ENCODE measurements around the gene ANKRD11.

The ANKRD11 gene

DNA sequence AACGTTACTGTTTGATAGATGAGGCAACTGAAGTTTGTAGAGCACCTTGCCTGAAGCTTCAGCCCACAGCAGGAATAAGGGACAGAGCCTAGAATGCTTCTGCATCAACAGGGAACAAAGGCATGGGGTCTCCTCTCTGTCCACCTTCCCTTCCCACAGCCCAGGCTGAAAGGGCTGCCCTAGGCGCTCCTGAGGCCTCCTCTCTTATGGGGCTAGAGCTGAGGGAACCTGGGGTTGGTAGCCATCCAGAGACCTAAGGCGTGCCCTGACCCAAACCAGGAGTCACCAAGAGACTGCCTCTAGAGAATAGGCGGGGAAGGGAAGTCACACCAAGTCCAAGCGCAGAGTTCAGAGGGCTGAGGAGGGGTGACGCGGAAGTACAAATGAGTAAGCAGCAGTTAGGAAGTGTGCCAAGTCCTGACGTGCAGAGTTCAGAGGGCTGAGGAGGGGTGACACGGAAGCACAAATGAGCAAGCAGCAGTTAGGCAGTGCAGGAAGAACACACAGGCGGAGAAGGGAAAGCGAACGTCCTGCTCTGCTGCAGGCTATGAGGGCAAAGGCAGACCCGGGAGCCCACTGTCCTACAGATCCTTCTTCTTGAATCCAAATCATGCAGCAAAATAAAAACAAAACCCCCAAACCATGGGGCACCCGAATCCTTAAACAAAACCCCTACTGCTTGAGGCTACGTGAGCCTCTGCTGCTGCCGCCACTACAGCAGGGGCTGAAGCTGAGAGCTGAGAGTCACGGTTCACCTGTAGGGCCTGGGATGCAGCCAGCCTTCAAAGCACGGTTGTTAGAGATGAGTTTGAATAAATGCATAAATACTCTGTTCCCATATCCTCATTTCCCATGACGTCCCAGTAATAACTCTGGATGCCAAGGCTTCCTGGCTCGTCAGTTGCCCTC, 15.1 kb upstream of the ANKRD11 start:
- no peak overlapping the region for H3K4me3 ChIP-seq (ENCODE audit: low read depth in 1 of 2, low read length in 2 of 2)
- H3K4me1 ChIP-seq (ENCODE audit: control insufficient read depth in 1 of 2, insufficient read depth in 2 of 2, low read length in 2 of 2), result peaks cover 13 to 31% of the 10 kb centered on the region in 2 donors
- no peaks in the 10 kb centered on the region for H3K9me3 ChIP-seq (ENCODE audit: control insufficient read depth in 1 of 2, low read length in 2 of 2)

DNA sequence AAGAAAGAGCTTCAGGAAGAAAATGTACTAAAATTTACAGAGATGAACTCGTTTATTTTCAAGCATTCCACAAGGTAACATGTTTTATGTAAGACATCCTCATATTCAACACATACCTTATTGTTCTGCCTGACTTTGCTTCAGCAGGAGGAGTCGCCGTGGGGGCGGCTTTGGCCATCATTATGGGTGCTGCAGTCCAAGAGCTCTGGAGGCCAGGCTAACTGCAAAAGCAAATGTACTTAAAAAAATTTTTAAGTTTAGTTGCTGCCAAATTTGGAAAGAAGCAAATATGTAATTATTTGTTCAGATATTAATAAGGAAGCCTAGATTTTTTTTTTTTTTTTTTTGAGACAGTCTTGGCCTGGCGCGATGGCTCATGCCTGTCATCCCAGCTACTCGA, 13.7 kb upstream of the ANKRD11 start:
- peaks cover 13 to 23% of the 10 kb centered on the region in 2 donors for H3K4me1 ChIP-seq (ENCODE audit: control insufficient read depth in 1 of 2, insufficient read depth in 2 of 2, low read length in 2 of 2)

More for the DNA sequence above, 15.1 kb upstream of the ANKRD11 start:
- H3K27me3 ChIP-seq (ENCODE audit: low read depth, low read length), result no peaks in the 10 kb centered on the region
- peak overlapping the region; percentile 88 for H3K27ac ChIP-seq (ENCODE audit: low read length)
- H3K36me3 ChIP-seq (ENCODE audit: control insufficient read depth in 1 of 2, insufficient read depth in 2 of 2, low read length in 2 of 2), result peaks cover 2 to 9% of the 10 kb centered on the region in 2 donors

DNA sequence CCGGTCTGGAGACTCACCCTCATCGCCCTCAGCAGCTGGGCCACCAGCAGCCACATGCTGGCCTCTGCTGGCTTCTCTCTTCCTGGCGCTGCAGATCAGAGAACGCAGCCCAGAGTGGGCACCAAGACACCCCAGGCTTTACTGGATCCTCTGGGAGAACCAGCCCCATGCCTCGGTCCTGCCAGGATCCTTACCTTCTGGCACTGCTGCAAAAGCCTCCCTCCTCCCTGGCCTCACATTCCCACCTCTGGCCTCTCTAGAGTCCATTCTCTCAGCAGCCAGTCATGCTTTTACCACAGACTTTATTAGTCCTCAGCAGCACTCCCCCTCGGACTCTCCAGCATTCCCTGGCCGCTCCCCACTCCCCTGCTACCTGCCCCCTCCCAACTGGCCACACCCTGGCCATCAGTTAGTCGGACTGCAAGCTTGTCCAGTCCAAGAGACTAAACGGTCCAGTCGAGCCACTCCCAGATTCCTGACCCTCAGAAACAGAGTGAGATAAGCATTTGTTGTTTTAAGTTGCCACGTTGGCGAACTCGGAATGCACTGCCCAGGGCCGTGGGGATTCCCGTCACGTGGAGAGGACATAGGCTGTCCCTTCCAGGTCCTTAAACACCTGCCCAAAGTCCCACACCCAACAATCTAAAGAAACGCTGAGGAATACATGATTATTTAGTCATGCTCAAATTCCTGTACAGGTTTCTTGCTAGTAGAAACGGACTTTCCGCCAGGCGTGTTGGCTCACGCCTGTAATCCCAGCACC, 11.9 kb upstream of the ANKRD11 start:
- no peaks in the 10 kb centered on the region for H3K9me3 ChIP-seq (ENCODE audit: control insufficient read depth in 1 of 2, low read length in 2 of 2)
- peaks cover 13 to 17% of the 10 kb centered on the region in 2 donors for H3K4me1 ChIP-seq (ENCODE audit: control insufficient read depth in 1 of 2, insufficient read depth in 2 of 2, low read length in 2 of 2)

More for the DNA sequence above, 13.7 kb upstream of the ANKRD11 start:
- no peak overlapping the region for H3K4me3 ChIP-seq (ENCODE audit: low read depth in 1 of 2, low read length in 2 of 2)
- peaks cover 0 to 7% of the 10 kb centered on the region in 2 donors for H3K36me3 ChIP-seq (ENCODE audit: control insufficient read depth in 1 of 2, insufficient read depth in 2 of 2, low read length in 2 of 2)
- H3K27ac ChIP-seq (ENCODE audit: low read length), result no peak overlapping the region
- no peaks in the 10 kb centered on the region for H3K27me3 ChIP-seq (ENCODE audit: low read depth, low read length)
- H3K9me3 ChIP-seq (ENCODE audit: control insufficient read depth in 1 of 2, low read length in 2 of 2), result no peaks in the 10 kb centered on the region

DNA sequence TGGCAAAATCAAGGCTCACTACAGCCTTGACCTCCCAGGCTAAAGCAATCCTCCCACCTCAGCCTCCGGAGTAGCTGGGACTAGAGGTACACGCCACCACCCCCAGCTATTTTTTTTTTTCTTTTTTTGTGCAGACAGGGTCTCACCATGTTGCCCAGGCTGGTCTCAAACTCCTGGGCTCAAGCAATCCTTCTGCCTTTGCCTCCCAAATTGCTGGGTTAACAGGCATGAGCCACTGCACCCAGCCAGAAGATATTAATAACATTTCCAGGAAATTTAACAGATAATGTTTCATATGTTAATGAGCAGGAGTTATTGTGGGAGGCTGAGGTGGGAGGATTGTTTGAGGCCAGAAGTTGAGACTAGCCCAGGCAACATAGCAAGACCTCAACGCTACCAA, 9.4 kb upstream of the ANKRD11 start:
- H3K36me3 ChIP-seq (ENCODE audit: control insufficient read depth in 1 of 2, insufficient read depth in 2 of 2, low read length in 2 of 2), result peaks cover 0 to 6% of the 10 kb centered on the region in 2 donors
- H3K27me3 ChIP-seq (ENCODE audit: low read depth, low read length), result no peaks in the 10 kb centered on the region
- H3K4me3 ChIP-seq (ENCODE audit: low read depth in 1 of 2, low read length in 2 of 2), result no peak overlapping the region
- no peaks in the 10 kb centered on the region for H3K4me1 ChIP-seq (ENCODE audit: control insufficient read depth in 1 of 2, insufficient read depth in 2 of 2, low read length in 2 of 2)
- H3K27ac ChIP-seq (ENCODE audit: low read length), result no peak overlapping the region
- H3K9me3 ChIP-seq (ENCODE audit: control insufficient read depth in 1 of 2, low read length in 2 of 2), result no peaks in the 10 kb centered on the region

More for the DNA sequence above, 11.9 kb upstream of the ANKRD11 start:
- H3K36me3 ChIP-seq (ENCODE audit: control insufficient read depth in 1 of 2, insufficient read depth in 2 of 2, low read length in 2 of 2), result peaks cover 0 to 6% of the 10 kb centered on the region in 2 donors
- no peak overlapping the region for H3K4me3 ChIP-seq (ENCODE audit: low read depth in 1 of 2, low read length in 2 of 2)
- H3K27me3 ChIP-seq (ENCODE audit: low read depth, low read length), result no peaks in the 10 kb centered on the region
- H3K27ac ChIP-seq (ENCODE audit: low read length), result peak overlapping the region; percentile 16

DNA sequence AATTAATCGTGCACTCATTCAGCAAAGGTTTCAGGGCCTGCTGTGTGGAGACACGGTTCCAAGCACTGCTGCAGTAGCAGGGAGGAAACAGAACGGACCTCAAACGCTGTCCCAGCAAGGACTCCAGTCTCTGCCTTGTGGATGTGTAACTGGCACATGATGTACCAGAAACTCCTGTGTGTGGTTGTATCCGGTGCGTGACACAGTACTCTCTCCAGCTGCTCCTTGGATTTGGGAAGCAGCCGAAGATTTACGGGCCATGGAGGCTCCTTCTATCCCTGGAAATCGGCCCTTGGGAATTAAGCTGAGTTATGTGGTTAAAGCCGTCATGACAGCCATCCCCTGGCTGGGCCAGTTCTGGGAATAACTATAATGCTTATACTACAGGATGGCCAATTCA, 8.5 kb upstream of the ANKRD11 start:
- no peaks in the 10 kb centered on the region for H3K27me3 ChIP-seq (ENCODE audit: low read depth, low read length)
- no peaks in the 10 kb centered on the region for H3K9me3 ChIP-seq (ENCODE audit: control insufficient read depth in 1 of 2, low read length in 2 of 2)
- H3K4me1 ChIP-seq (ENCODE audit: control insufficient read depth in 1 of 2, insufficient read depth in 2 of 2, low read length in 2 of 2), result no peaks in the 10 kb centered on the region
- peaks cover 0 to 6% of the 10 kb centered on the region in 2 donors for H3K36me3 ChIP-seq (ENCODE audit: control insufficient read depth in 1 of 2, insufficient read depth in 2 of 2, low read length in 2 of 2)
- no peak overlapping the region for H3K4me3 ChIP-seq (ENCODE audit: low read depth in 1 of 2, low read length in 2 of 2)
- no peak overlapping the region for H3K27ac ChIP-seq (ENCODE audit: low read length)

DNA sequence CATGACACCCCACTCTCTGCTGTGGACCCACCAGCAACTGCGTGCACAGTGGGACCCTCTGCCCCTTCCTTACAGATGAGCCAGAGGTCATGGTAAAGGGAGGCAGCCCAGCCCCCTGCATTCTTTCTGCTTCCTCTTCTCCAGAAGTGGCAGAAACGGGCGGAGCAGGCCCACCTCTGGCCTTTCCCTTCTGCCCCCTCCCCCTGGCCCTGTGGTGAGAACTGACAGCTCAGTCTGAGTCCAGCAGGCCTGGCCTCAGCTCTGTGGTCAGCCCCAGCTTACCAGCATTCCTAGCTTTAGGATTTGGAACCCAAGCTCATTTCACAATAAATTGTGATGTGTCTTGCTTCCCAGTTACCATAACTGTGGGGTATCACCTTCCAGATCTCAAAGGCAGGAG, 4.8 kb upstream of the ANKRD11 start:
- peaks cover 0 to 6% of the 10 kb centered on the region in 2 donors for H3K36me3 ChIP-seq (ENCODE audit: control insufficient read depth in 1 of 2, insufficient read depth in 2 of 2, low read length in 2 of 2)
- H3K27ac ChIP-seq (ENCODE audit: low read length), result no peak overlapping the region
- no peak overlapping the region for H3K4me3 ChIP-seq (ENCODE audit: low read depth in 1 of 2, low read length in 2 of 2)
- H3K9me3 ChIP-seq (ENCODE audit: control insufficient read depth in 1 of 2, low read length in 2 of 2), result no peaks in the 10 kb centered on the region
- peaks cover 12 to 14% of the 10 kb centered on the region in 2 donors for H3K4me1 ChIP-seq (ENCODE audit: control insufficient read depth in 1 of 2, insufficient read depth in 2 of 2, low read length in 2 of 2)
- H3K27me3 ChIP-seq (ENCODE audit: low read depth, low read length), result no peaks in the 10 kb centered on the region

DNA sequence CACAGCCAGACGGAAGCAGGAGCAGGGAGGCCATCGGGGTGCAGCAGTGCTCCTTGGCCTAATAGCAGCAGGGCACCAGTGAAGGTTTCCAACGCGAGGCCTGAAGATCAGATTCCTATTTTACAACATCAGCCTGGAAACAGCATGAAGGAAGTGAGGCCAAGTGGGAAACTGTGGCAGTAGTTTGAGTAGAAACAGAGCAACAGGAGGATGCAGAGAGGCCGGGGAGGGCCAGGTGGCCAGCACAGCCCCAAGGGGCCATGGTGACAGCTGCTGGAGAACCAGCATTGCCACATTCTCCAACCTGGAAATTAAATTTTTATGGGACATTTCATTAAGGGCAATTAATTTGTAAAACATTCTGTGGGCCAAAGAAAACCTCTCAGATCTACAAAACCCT, 3.4 kb upstream of the ANKRD11 start:
- H3K4me3 ChIP-seq (ENCODE audit: low read depth in 1 of 2, low read length in 2 of 2), result no peak overlapping the region
- peaks cover 0 to 3% of the 10 kb centered on the region in 2 donors for H3K36me3 ChIP-seq (ENCODE audit: control insufficient read depth in 1 of 2, insufficient read depth in 2 of 2, low read length in 2 of 2)
- H3K27ac ChIP-seq (ENCODE audit: low read length), result no peak overlapping the region
- H3K4me1 ChIP-seq (ENCODE audit: control insufficient read depth in 1 of 2, insufficient read depth in 2 of 2, low read length in 2 of 2), result peaks cover 12 to 15% of the 10 kb centered on the region in 2 donors
- H3K9me3 ChIP-seq (ENCODE audit: control insufficient read depth in 1 of 2, low read length in 2 of 2), result no peaks in the 10 kb centered on the region
- H3K27me3 ChIP-seq (ENCODE audit: low read depth, low read length), result no peaks in the 10 kb centered on the region

DNA sequence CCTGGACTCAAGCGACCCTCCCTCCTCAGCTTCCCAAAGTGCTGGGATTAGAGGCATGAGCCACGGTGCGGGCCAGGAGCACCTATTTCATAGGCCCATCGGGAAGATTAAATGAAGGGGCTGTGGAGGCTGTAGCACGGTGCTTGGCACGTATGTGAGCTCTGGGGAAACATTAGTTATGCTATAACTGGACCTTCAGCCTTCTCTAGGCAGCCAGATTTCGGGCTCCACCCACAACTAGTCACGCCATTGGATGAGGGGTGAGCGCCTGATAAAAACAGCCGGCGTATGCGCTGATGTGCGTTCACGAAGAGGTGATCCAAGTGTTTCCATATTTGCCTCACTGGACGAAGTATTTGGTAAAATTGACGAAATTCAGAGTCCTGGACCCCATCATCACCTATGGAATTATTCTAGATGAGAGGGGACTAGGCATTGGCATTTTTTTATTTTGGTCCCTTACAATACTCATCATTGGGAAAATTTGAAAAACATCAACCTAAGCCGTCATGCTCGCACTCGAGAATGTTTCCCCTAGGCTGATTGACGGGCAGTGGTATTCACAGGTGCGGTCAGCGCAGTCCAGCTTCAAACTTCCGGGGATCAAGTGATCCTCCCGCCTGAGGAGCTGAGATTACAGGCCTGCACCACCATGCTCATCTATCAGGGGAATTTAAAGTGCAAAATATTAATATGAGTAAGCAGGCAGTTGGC, 1.8 kb upstream of the ANKRD11 start:
- no peak overlapping the region for H3K27ac ChIP-seq (ENCODE audit: low read length)
- H3K4me3 ChIP-seq (ENCODE audit: low read depth in 1 of 2, low read length in 2 of 2), result peak overlapping the region; percentile 78 to 90
- H3K27me3 ChIP-seq (ENCODE audit: low read depth, low read length), result no peaks in the 10 kb centered on the region
- no peaks in the 10 kb centered on the region for H3K9me3 ChIP-seq (ENCODE audit: control insufficient read depth in 1 of 2, low read length in 2 of 2)
- peaks cover 16 to 24% of the 10 kb centered on the region in 2 donors for H3K4me1 ChIP-seq (ENCODE audit: control insufficient read depth in 1 of 2, insufficient read depth in 2 of 2, low read length in 2 of 2)
- H3K36me3 ChIP-seq (ENCODE audit: control insufficient read depth in 1 of 2, insufficient read depth in 2 of 2, low read length in 2 of 2), result no peaks in the 10 kb centered on the region

DNA sequence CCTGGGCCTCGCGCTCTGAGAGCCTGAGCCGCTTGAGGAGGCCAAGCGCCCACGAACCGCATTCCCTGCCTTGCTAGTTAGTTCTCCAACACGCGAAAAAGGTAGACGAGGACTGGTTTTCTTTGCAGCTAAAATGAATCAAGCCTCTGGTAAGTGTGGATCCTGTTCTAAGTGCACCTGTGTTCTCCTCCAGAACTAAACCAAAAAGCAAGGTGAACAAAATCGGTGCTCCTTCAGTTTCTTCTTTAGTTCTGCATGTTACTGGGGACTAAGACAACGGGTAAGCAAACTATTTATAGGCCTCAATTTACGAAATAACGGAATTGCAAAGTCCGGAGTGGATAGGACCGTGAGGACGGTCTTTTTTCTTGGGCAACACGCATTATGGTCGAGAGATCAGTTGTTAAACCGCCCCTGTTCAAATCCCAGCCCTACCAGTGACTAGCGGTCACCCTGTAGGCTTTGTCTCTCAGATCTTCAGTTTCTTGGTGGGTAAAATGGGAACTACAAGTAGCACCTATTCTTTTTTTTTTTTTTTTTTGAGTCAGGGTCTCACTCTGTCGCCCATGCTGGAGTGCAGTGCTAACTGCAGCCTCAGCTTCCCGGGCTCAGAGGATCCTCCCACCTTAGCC, 993 bp upstream of the ANKRD11 start:
- H3K36me3 ChIP-seq (ENCODE audit: control insufficient read depth in 1 of 2, insufficient read depth in 2 of 2, low read length in 2 of 2), result no peaks in the 10 kb centered on the region
- peaks cover 16 to 26% of the 10 kb centered on the region in 2 donors for H3K4me1 ChIP-seq (ENCODE audit: control insufficient read depth in 1 of 2, insufficient read depth in 2 of 2, low read length in 2 of 2)
- H3K9me3 ChIP-seq (ENCODE audit: control insufficient read depth in 1 of 2, low read length in 2 of 2), result no peaks in the 10 kb centered on the region
- no peaks in the 10 kb centered on the region for H3K27me3 ChIP-seq (ENCODE audit: low read depth, low read length)
- H3K4me3 ChIP-seq (ENCODE audit: low read depth in 1 of 2, low read length in 2 of 2), result peak overlapping the region; percentile 78 to 90
- peak overlapping the region; percentile 91 for H3K27ac ChIP-seq (ENCODE audit: low read length)

DNA sequence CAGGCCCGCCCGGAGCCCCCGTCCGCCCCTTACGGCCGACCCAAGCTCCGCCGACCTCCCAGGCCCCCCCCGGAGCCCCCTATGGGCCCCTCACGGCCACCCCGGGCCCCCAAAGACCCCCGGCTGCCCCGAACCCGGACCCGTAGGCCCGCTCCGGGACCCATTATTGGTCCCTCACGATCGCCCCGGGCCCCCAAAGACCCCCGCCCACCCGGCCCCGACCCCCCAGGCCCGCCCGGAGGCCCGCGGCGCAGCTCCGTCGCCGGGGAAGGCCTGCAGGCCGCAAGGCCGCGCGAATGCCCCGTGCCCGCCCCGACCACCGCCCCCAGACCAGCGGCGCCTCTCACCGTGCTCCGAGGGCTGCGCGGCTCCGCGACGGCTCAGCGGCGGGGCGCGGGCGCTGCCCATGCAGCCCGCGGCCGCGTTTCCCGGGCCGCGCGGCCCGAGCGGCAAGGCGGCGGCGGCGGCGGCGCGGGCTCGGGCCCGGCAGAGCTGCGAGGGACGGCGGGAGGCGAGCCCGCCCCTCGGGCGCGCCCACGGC, 393 bp downstream of the ANKRD11 start:
- H3K27ac ChIP-seq (ENCODE audit: low read length), result no peak overlapping the region
- no peaks in the 10 kb centered on the region for H3K9me3 ChIP-seq (ENCODE audit: control insufficient read depth in 1 of 2, low read length in 2 of 2)
- no peaks in the 10 kb centered on the region for H3K36me3 ChIP-seq (ENCODE audit: control insufficient read depth in 1 of 2, insufficient read depth in 2 of 2, low read length in 2 of 2)
- peaks cover 23 to 40% of the 10 kb centered on the region in 2 donors for H3K4me1 ChIP-seq (ENCODE audit: control insufficient read depth in 1 of 2, insufficient read depth in 2 of 2, low read length in 2 of 2)
- no peaks in the 10 kb centered on the region for H3K27me3 ChIP-seq (ENCODE audit: low read depth, low read length)
- H3K4me3 ChIP-seq (ENCODE audit: low read depth in 1 of 2, low read length in 2 of 2), result peak overlapping the region in 1 of 2 donors; percentile 90

Measured in muscle layer of duodenum (tissue), 2 donors.